Kidney epithelial cell (primary cell): ENCODE measurements around the gene IGSF22. TPM values are rescaled to one million over a fixed set of nuclear protein-coding genes. Genes with fewer than 3 reads are reported as not detected.

Source experiments
- DNase-seq: peaks from one replicate; pipeline ENCODE4 v3.0.0-alpha.2; 2010; ENCODE audit warnings: low read depth
- H3K27me3 ChIP-seq: 2 replicates; pipeline ENCODE4 v1.6.0; 2011; ENCODE audit warnings: low read length; ENCODE audit not compliant: control insufficient read depth, insufficient read depth
- H3K36me3 ChIP-seq: 2 replicates; pipeline ENCODE4 v1.5.1; 2011; ENCODE audit warnings: low read length; ENCODE audit not compliant: control insufficient read depth, insufficient read depth
- H3K4me3 ChIP-seq: 2 replicates; pipeline ENCODE4 v1.5.1; 2011; ENCODE audit warnings: low read depth, mild to moderate bottlenecking, control low read depth, low read length
- total RNA-seq: library from RNA; depleted of rRNA; stranded (reverse); fragments of >200 nt; gene quantifications from 2 replicates; pipeline ENCODE4 v1.2.3, GENCODE V29; 2015
- TF ChIP-seq, protein P1 (sequence below): IDR thresholded peaks from 2 replicates; pipeline ENCODE4 v1.5.1; 2011; ENCODE audit warnings: mild to moderate bottlenecking, moderate library complexity, low read length, control low read depth, inconsistent platforms; ENCODE audit not compliant: insufficient read depth, poor library complexity, severe bottlenecking

IGSF22 gene
- total RNA-seq, 1 donor from 2014 or later = 0.04 TPM

- DNase-seq = no peak
- TF ChIP-seq, protein P1, sequence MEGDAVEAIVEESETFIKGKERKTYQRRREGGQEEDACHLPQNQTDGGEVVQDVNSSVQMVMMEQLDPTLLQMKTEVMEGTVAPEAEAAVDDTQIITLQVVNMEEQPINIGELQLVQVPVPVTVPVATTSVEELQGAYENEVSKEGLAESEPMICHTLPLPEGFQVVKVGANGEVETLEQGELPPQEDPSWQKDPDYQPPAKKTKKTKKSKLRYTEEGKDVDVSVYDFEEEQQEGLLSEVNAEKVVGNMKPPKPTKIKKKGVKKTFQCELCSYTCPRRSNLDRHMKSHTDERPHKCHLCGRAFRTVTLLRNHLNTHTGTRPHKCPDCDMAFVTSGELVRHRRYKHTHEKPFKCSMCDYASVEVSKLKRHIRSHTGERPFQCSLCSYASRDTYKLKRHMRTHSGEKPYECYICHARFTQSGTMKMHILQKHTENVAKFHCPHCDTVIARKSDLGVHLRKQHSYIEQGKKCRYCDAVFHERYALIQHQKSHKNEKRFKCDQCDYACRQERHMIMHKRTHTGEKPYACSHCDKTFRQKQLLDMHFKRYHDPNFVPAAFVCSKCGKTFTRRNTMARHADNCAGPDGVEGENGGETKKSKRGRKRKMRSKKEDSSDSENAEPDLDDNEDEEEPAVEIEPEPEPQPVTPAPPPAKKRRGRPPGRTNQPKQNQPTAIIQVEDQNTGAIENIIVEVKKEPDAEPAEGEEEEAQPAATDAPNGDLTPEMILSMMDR = peak; percentile 87
- Histone ChIP-seq H3K4me3 (no peak overlapping the region), H3K27me3 (peaks cover 3% of the 10 kb centered on the region), H3K36me3 (no peaks in the 10 kb centered on the region)
Observed at GRCh38 chr11:18727479-18728236, 1.7 kb upstream of the IGSF22 start.

DNA sequence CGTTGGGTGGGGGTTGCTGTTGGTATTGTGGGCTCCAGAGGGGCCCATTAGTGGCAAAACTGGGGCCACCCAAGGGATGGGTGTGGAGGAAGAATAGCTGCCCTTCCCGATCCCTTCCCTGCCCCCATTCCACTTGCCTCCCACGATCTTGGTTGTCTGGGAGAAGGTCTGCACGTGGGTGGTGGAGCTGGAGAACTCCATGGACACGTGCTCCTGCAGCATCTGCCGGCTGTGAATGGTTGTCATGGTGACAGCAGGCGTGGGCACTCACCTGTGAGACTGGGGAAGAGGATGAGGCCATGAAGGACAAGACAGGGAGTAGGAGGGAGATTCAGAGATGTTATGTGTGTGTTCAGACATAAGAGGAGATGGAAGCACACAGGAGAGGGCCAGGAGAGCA lies 2.0 kb downstream of the IGSF22 start:
- TF ChIP-seq, protein P1 = no peak
- peaks cover 3% of the 10 kb centered on the region for H3K27me3 ChIP-seq
- H3K36me3 ChIP-seq = no peaks in the 10 kb centered on the region
- no peak for DNase-seq
- no peak overlapping the region for H3K4me3 ChIP-seq

DNA sequence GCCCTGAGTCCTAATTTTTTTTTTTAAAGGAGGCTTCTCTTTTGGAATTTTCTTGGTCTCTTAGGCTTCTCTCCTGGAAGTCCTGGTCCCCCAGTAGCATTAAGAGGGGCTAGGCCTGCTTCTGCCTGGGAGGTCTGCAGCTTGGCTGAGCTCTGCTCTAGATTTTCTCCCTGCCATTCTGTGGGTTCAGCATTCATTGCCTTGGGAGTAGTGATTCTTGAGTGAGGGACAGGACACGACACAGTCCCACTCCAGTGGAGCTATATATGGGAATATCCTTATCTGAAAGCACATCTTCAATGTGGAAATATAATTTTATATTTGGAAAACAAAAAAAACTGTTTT lies 3.7 kb downstream of the IGSF22 start:
- TF ChIP-seq, protein P1 = no peak

DNA sequence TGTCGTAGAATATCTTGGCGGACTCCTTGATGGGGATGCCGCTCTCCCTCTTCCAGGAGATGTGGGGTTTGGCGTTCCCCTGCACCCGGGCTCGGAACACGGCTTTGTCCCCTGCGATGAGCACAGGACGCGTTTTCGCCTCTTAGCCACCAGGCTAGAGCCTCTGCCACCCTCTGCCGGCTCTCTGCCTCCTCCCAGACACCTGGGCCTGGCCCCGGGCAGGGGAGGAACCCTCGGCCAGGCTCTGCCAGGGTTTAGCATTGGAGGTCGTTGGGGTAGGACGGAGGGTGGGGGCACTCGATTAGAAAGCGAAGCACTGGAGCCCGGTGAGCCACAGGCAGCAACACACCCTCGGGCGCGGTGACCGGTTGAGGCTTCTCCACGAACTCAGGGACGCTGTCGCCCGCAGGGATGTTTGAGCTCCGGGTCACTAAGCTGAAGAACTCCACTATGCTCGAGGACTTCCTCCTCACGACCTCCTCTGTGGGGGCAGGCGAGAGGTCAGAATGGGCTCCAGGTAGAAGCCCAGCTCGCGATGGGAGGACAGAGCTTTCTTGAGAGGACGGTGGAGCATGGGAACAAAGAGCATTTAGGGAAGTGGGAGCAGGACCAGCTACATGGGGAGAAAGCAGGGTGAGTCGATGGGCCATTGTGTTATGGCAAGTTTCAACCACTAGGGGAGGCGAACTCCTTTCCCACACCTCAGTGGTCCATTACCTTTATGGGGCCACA lies 4.3 kb downstream of the IGSF22 start:
- H3K4me3 ChIP-seq = peak overlapping the region; percentile 38
- peaks cover 3% of the 10 kb centered on the region for H3K27me3 ChIP-seq
- DNase-seq = no peak
- H3K36me3 ChIP-seq = no peaks in the 10 kb centered on the region
- TF ChIP-seq, protein P1 = peak; percentile 83

More for the DNA sequence above, 3.7 kb downstream of the IGSF22 start:
- DNase-seq = no peak
- peaks cover 3% of the 10 kb centered on the region for H3K27me3 ChIP-seq
- no peak overlapping the region for H3K4me3 ChIP-seq
- H3K36me3 ChIP-seq = no peaks in the 10 kb centered on the region

DNA sequence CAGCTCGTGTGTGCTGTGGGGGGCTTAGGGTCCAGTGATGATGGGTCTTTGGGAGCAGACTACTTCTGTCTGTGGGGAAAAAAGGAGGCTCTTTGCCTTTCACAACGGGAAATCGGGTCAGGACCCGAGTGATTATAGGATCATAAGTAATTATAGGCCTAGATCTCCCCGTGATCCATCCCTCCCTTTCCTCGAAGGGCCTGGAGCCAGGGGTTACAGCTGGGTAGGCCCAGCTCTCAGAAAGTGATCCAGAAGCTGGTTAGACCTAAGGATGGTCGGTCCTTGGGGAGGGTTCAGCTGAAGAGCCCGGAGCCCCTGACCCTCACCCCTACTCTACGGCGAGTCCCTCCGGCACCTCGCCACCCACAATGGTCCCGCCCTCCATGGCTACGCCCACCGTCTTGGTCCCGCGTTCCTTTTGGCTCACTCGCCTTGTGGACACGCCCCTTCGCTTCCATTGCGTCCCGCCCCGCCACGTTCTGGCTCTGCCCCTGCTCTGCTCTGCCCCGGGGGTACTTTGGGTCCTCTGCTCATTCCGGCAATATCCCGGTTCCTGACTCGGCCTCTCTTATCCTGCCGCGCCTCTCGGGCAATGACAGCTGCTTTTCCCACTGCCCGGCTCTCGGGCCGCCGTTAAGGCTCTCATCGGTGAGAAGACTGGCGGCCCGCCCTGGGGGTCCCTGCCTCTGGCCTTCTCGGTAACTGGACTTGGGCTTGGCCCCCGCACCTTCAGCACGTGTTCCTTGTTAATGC lies 5.0 kb downstream of the IGSF22 start:
- no peak for DNase-seq
- Histone ChIP-seq H3K4me3 (peak overlapping the region; percentile 38), H3K27me3 (peaks cover 3% of the 10 kb centered on the region), H3K36me3 (no peaks in the 10 kb centered on the region)
- TF ChIP-seq, protein P1 = no peak
